ENCODE results near the gene ABCB10. TPM values are rescaled to one million over a fixed set of nuclear protein-coding genes. Genes with fewer than 3 reads are reported as not detected.

Gene ABCB10
- total RNA-seq, 2 experiments from 2014 or later = 29.8 to 31.1 TPM

GRCh38 chr1:229474509-229474908 is 84.0 kb downstream of the ABCB10 start:
- Mint-ChIP-seq H3K4me1 (peaks cover 7% of the 10 kb centered on the region), H3K4me3 (no peak overlapping the region), H3K9me3 (no peaks in the 10 kb centered on the region), H3K27me3 (no peaks in the 10 kb centered on the region), H3K27ac (no peak overlapping the region), H3K36me3 (ENCODE audit: low read depth) (peaks cover 43% of the 10 kb centered on the region)
- ChIA-PET CTCF (no interaction called here), POLR2A (no interaction called here)
- no peak for DNase-seq

- ChIA-PET POLR2A (no interaction called here), CTCF (no interaction called here)
- Mint-ChIP-seq H3K4me1 (peaks cover 1% of the 10 kb centered on the region), H3K4me3 (no peak overlapping the region), H3K27ac (no peak overlapping the region), H3K27me3 (no peaks in the 10 kb centered on the region), H3K36me3 (ENCODE audit: low read depth) (peaks cover 51% of the 10 kb centered on the region), H3K9me3 (no peaks in the 10 kb centered on the region)
- no peak for DNase-seq
Observed at GRCh38 chr1:229471175-229471574, 87.3 kb downstream of the ABCB10 start.

- Mint-ChIP-seq H3K4me1 (peaks cover 1% of the 10 kb centered on the region), H3K4me3 (no peak overlapping the region), H3K36me3 (ENCODE audit: low read depth) (peaks cover 51% of the 10 kb centered on the region), H3K27ac (no peak overlapping the region), H3K27me3 (no peaks in the 10 kb centered on the region), H3K9me3 (no peaks in the 10 kb centered on the region)
- ChIA-PET CTCF (interaction anchor here (0.7 kb wide), 1 partner anchor 212 kb away, joined by 3 read pairs; no protein-coding TSS in a partner anchor), POLR2A (no interaction called here)
- no peak for DNase-seq
Observed at GRCh38 chr1:229470406-229471043, 88.0 kb downstream of the ABCB10 start.

- CTCF ChIA-PET = interaction anchor here (3.4 to 3.5 kb wide), 2 partner anchors 15 to 208 kb away, joined by 13 to 17 read pairs; no protein-coding TSS in a partner anchor
- no peaks in the 10 kb centered on the region for H3K9me3 Mint-ChIP-seq
- H3K4me1 Mint-ChIP-seq = no peaks in the 10 kb centered on the region
- H3K27me3 Mint-ChIP-seq = no peaks in the 10 kb centered on the region
- POLR2A ChIA-PET = no interaction called here
- peaks cover 64% of the 10 kb centered on the region for H3K36me3 Mint-ChIP-seq (ENCODE audit: low read depth)
- no peak overlapping the region for H3K4me3 Mint-ChIP-seq
- no peak for DNase-seq
- H3K27ac Mint-ChIP-seq = no peak overlapping the region
Observed at GRCh38 chr1:229466887-229467286, 91.6 kb downstream of the ABCB10 start.

Other genes starting within 250 kb of the ABCB10 start
- 10 to 100 TPM; 13.1 to 13.4 TPM for gene CCSAP, start 215.7 kb downstream of the ABCB10 start, total RNA-seq
- not detected for gene ACTA1, start 124.6 kb downstream of the ABCB10 start, total RNA-seq
- 10 to 100 TPM; 36.9 to 38.2 TPM for gene NUP133, start 50.4 kb downstream of the ABCB10 start, total RNA-seq
- gene TAF5L, start 67.4 kb upstream of the ABCB10 start, total RNA-seq = 10 to 100 TPM; 21.0 to 23.9 TPM
- gene URB2, start 67.5 kb upstream of the ABCB10 start, total RNA-seq = 1 to 10 TPM; 7.1 to 8.3 TPM